SW480 (cell line): ENCODE measurements around the gene MEOX1.
"Not testable (repeated sequence)": the region's sequence is repeated elsewhere in the genome, so short reads cannot be mapped to it uniquely, and the experiment has no call there.

Experiments used
- DNase-seq: peaks from one replicate; pipeline ENCODE4 v3.0.0-alpha.2; 2016; ENCODE audit warnings: low spot score

The MEOX1 gene

GRCh38 chr17:43616852-43617251 lies 44.9 kb downstream of the MEOX1 start:
- no peak for DNase-seq

- no peak for DNase-seq
Measured at GRCh38 chr17:43616421-43616820, 45.3 kb downstream of the MEOX1 start.

DNA sequence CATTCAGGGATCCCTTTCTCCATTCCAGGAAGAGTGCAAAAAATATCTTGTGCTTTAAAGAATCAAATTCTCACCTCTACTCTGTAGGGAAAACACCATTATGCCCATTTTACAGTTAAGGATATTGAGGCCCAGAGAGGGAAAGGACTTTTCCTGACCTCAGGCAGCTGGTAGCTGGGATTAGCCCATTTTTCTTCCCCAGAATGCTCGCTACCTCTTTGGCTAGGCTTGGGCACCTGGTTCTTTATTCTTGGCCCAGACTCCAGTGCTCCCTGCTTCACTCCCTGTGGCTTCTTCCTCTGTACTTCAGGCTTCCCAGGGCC lies 45.7 kb downstream of the MEOX1 start:
- no peak for DNase-seq

DNA sequence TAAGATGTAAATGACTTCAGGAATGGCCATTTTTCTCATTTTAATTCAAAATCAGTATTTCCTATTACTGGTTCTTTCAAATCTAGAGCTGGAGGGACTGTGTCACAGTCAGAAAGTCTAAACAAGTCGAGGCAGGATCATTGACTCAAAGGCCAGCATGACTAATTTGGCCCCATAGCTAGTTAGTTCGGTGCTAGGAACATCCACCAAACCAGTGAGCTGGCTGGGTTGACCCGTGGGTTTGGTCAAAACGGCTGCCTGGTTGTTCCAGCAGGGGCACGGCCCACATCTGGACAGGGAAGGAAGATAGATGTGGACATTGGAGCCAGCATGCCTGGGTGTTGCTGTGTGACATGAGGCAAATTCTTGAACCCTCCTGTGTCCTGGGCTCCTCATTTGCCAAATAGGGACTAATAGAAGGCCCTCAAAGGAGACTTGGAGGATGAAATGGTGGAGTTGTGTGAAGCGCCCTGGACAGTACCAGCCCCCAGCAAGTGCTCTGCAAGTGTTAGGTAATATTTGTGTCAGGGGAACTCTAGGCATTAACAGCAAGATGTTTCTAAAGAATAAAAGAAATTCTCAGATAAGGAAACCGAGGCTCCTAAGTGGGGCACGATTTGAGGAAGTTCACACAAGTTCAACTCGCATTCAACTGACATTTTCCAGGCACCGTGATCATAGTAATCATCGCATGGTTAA lies 46.2 kb downstream of the MEOX1 start:
- no peak for DNase-seq

- no peak for DNase-seq
Measured at GRCh38 chr17:43614561-43614960, 47.2 kb downstream of the MEOX1 start.

- no peak for DNase-seq
Measured at GRCh38 chr17:43613917-43614316, 47.8 kb downstream of the MEOX1 start.

GRCh38 chr17:43612515-43612914 lies 49.2 kb downstream of the MEOX1 start:
- DNase-seq, result no peak

- DNase-seq, result no peak
Measured at GRCh38 chr17:43611230-43611969, 50.3 kb downstream of the MEOX1 start.

DNA sequence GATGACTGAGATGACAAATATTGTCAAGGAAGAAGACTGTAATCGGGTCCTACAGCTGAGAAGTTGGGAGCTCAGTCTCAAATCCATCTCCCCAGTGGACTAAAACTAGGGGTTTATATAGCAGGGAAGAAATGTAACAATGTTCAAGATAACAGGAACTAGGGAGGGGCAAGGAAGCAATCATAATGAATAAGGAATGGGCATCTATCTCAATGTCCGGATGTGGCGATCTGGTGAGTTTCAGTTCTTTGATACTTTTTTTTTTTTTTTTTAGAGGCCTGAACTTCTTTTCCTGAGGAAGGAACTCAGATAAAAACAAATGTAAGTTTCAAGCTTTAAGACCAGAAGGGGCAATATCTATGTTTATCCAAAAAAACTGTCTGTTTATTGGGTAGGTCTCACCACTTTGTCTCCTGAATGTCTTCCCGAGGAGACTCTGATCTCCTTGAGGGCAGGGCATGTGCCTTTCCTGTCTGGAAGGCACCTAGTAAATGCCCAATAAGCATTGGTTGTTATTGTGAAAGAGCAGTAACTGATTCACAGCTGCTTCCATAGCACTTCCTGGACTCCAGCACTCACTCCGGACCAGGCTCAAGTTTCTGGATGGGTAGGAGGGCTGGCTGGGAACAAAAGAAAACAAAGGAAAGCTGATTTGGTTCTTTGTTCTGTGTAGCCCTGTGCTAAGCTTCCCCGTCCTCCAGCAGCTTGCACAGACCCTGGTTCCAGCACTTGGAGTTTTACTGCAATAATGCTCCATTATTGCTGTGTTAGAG lies 51.9 kb downstream of the MEOX1 start:
- DNase-seq, result no peak

GRCh38 chr17:43608313-43608712 lies 53.4 kb downstream of the MEOX1 start:
- DNase-seq, result no peak

- DNase-seq, result no peak
Measured at GRCh38 chr17:43604549-43604948, 57.2 kb downstream of the MEOX1 start.

- DNase-seq, result no peak
Measured at GRCh38 chr17:43603321-43603720, 58.4 kb downstream of the MEOX1 start.

DNA sequence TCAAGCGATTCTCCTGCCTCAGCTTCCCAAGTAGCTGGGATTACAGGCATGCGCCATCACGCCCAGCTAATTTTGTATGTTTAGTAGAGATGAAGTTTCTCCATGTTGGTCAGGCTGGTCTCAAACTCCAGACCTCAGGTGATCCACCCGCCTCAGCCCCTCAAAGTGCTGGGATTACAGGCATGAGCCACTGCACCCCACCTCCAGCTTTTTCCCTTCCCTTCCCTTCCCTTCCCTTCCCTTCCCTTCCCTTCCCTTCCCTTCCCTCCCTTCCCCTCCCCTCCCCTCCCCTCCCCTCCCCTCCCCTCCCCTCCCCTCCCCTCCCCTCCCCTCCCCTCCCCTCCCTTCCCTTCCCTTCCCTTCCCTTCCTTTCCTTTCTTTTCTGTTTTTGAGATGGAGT lies 59.2 kb downstream of the MEOX1 start:
- DNase-seq, result not testable (repeated sequence)

GRCh38 chr17:43601280-43602039 lies 60.3 kb downstream of the MEOX1 start:
- no peak for DNase-seq

- DNase-seq, result no peak
Measured at GRCh38 chr17:43599835-43600234, 61.9 kb downstream of the MEOX1 start.

- no peak for DNase-seq
Measured at GRCh38 chr17:43599046-43599395, 62.7 kb downstream of the MEOX1 start.

- DNase-seq, result no peak
Measured at GRCh38 chr17:43598357-43599045, 63.2 kb downstream of the MEOX1 start.

DNA sequence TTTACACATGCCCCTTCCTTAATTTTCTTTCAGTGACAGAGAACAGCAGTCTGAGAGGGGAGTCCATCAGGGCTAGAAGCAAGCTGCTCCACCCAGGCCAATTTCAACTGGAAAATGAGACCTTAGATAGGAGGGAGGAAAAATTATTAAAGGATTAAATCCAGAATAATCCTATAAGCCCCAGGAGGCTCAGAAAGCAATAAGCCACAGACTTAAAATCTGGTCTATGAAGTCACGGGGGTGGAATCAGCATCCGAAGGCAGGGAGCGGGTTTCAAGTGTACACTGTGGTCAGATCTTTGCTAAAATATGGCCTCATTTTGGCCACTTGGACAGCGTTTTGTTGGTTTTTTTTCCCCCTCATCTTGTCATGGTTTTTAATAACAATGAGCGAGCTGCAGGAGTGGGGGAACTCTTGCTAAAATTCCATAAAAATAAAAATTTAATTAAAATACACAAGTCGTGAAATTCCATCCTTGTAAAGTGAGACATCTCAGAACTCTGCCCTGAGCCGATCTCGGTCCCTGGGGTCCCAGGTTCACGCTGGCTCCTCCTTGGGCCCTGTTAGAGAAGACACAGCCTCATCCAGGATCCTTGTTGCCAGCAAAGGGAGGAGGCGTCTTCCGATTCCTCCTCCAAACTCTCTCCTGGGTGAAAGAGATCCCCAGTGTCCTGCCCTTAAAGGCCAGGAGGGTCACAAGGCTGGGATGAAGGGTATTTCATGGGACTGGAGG lies 63.9 kb downstream of the MEOX1 start:
- no peak for DNase-seq

- DNase-seq, result no peak
Measured at GRCh38 chr17:43595466-43595865, 66.3 kb downstream of the MEOX1 start.

- DNase-seq, result no peak
Measured at GRCh38 chr17:43591779-43592562, 69.8 kb downstream of the MEOX1 start.
